HG03025 (cell line): Measurements from ENCODE around the gene PIK3R4.

ENCODE experiments used
- ATAC-seq: cut with Tn5 transposase; IDR thresholded peaks from one replicate; pipeline ENCODE4 v1.9.1; 2021; ENCODE audit warnings: mild to moderate bottlenecking, moderate library complexity; ENCODE audit not compliant: unreplicated experiment, low FRiP score

PIK3R4 gene

GRCh38 chr3:130645261-130645660, 101.4 kb downstream of the PIK3R4 start:
- ATAC-seq: no peak

DNA sequence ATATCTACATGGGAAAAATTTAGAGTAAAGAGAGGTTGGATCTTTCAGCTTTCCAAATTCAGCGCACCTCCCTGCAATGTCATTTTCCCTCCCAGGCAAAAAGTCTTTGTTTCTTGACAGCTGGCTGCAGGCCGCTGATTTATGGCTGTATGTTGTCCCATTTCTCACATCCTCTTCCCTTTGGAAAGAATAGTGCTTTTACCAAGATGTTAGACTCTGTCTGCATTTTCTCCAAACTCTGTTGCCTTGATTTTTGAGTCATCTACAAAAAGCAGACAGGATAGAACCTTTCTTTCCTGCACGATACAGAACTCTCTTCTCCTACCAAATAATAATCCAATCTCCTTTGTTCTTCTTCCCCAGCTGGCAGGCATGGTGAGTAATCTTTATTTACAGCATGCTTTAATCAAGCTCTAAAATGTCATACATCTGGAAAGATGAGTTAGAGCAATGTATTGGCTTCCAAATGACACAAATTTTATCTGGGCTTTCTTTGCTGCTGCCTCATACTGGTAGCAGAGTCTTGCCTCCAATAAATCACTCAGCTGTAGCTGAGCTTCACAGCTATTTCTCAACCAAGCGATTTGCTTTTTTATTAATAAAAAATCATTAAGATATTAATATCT, 101.9 kb downstream of the PIK3R4 start:
- ATAC-seq: no peak

GRCh38 chr3:130640027-130640426, 106.6 kb downstream of the PIK3R4 start:
- ATAC-seq: no peak

- ATAC-seq: no peak
Observed at GRCh38 chr3:130636480-130637234, 110.0 kb downstream of the PIK3R4 start.

DNA sequence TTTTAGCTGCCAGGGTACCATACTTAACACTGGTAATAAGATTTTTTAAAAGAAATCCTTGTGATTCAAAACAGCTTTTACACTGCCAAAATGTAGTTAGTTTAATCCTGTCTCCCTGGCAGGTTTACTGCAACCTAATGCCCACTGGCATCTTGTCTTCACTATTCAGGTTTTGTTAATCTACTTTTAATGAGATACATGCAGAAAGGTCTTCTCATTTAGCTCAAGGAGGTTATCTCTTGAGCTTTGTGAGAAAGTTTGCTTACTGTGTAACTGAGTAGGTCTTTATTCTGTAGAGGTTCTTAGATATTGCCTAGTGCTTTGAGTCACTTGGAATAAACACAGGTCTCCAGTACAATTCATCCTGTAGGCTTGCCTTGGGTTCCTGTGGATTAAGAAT, 110.7 kb downstream of the PIK3R4 start:
- no peak for ATAC-seq

DNA sequence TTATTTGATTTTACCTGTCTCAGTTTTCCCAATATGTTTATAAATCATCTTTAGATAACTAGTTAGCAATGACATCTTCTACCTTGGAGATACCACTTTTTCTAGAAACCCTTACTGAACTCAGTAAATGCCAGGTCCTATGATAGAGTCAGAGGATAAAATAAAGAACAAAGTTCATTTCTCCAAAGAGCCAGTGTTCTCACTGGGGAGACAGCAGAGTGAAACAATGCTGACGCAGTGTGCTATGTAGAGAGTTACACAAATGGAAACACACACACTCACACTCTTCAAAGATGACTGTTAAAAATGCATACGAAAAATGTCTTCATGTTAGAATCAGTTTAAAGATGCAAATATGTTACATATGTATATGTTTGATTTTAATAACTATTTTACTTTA, 111.3 kb downstream of the PIK3R4 start:
- no peak for ATAC-seq
